Kidney (tissue), 14 donors: ENCODE measurements around the gene TRIM67. TPM values are rescaled to one million over a fixed set of nuclear protein-coding genes. Genes with fewer than 3 reads are reported as not detected.
"Not testable (repeated sequence)": the region's sequence is repeated elsewhere in the genome, so short reads cannot be mapped to it uniquely, and the experiment has no call there.

Source experiments
- DNase-seq, 5 donors: peaks; one replicate each; pipeline ENCODE4 v3.0.0-alpha.2; 2013 to 2020
- FAIRE-seq: peaks from 2 replicates; lab custom pipeline; 2012; peaks lifted over from hg19 to GRCh38; lab: Jason Lieb, UNC
- H3K27ac ChIP-seq, 2 donors: one replicate each; pipeline ENCODE4 v1.7.0; 2013; ENCODE audit warnings: low read depth in 2 of 2, low read length in 2 of 2, inconsistent platforms in 1 of 2
- H3K27me3 ChIP-seq: one replicate; pipeline ENCODE4 v1.7.1; 2013; ENCODE audit warnings: low read length, inconsistent platforms; ENCODE audit not compliant: control insufficient read depth, insufficient read depth
- H3K36me3 ChIP-seq, 3 donors: one replicate each; pipeline versions ENCODE4 v1.7.0 to v1.7.1; 2013; ENCODE audit warnings: low read length in 3 of 3, control low read depth in 1 of 3, inconsistent platforms in 1 of 3; ENCODE audit not compliant: insufficient read depth in 3 of 3, control insufficient read depth in 2 of 3
- H3K4me1 ChIP-seq, 3 donors: one replicate each; pipeline versions ENCODE4 v1.7.0 to v1.7.1; 2013; ENCODE audit warnings: low read length in 3 of 3, inconsistent platforms in 1 of 3, low read depth in 1 of 3; ENCODE audit not compliant: control insufficient read depth in 2 of 3, insufficient read depth in 2 of 3
- H3K4me3 ChIP-seq, 3 donors: one replicate each; pipeline versions ENCODE4 v1.7.0 to v1.8.1; 2013; ENCODE audit warnings: low read length in 3 of 3, control low read depth in 1 of 3, inconsistent platforms in 1 of 3
- H3K9ac ChIP-seq, 3 donors: one replicate each; pipeline versions ENCODE4 v1.7.0 to v1.7.1; 2013; ENCODE audit warnings: low read length in 3 of 3, control low read depth in 1 of 3, inconsistent platforms in 1 of 3
- H3K9me3 ChIP-seq, 3 donors: one replicate each; pipeline versions ENCODE4 v1.7.0 to v1.7.1; 2013; ENCODE audit warnings: low read length in 3 of 3, control low read depth in 1 of 3, inconsistent platforms in 1 of 3; ENCODE audit not compliant: control insufficient read depth in 2 of 3, insufficient read depth in 1 of 3
- intact Hi-C: fragments of 100-400 bp; cut with DNase I; formaldehyde crosslinking; loops from one replicate; pipeline ENCODE4 v1.11.1; 2022
- polyA plus RNA-seq: library from polyadenylated mRNA; stranded (reverse); fragments of 350-450 nt; fragmentation: Illumina TruSeq; extraction: RNeasy Lipid Tissue Mini Kit (QIAGEN cat#74804); gene quantifications from one replicate; pipeline ENCODE4 v1.2.3, GENCODE V29; 2014; ENCODE audit warnings: low read depth, low replicate concordance; ENCODE audit not compliant: insufficient read depth
- total RNA-seq: library from RNA; stranded (reverse); fragmentation: NEBNext Ultra II Directional; extraction: Animal tissue kit (Norgen Biotek cat#: 25700); gene quantifications from one replicate; pipeline ENCODE4 v1.2.1, GENCODE V29; 2021
- TF ChIP-seq, protein P1 (sequence below): IDR thresholded peaks from 3 replicates; pipeline ENCODE4 v1.5.1; 2012; ENCODE audit warnings: mild to moderate bottlenecking, moderate library complexity, borderline replicate concordance; ENCODE audit not compliant: insufficient read depth; ENCODE audit errors: extremely low read depth
- donor health status: control.
- donor health status: control.
- donor health status: control.
- donor health status: control.
- donor health status: control.
- donor health status: DM: yes; HTN: yes; CAD: no.
- donor health status: Normal renal cell carcinoma (clear cell type).

The TRIM67 gene
- total and polyA plus RNA-seq, 2 donors from 2014 or later = 0.04 TPM; not detected in 1

DNA sequence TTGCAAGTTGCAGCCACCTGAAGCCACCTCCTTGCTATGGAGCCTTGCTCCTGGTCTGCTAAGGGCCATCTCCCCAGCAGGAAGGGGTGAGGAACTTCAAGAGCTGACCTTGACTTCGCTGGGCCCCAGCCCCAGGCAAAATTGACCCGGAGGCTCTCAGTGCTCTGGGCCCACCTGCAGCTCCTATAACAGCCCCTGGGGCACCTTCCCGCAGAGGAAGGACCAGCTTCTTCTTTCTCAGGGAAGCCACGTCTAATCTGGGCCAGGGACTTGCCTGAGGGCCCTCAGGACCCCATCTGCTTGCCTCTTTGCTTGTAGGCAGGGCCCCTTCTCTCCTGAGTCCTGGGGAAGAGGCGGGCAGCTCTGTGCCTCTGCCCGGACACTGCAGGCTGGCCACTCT is 48.3 kb downstream of the TRIM67 start:
- intact Hi-C loops = loop anchor here (10.0 kb wide), 1 partner anchor 285 kb away; no protein-coding TSS in a partner anchor
- no peaks in the 10 kb centered on the region for H3K9me3 ChIP-seq
- H3K4me3 ChIP-seq = no peak overlapping the region
- H3K4me1 ChIP-seq = peaks cover 0 to 2% (median 0%) of the 10 kb centered on the region in 3 donors
- DNase-seq = peak in 1 of 5 donors; percentile 41
- no peak overlapping the region for H3K9ac ChIP-seq
- H3K27ac ChIP-seq = no peak overlapping the region
- TF ChIP-seq, protein P1, sequence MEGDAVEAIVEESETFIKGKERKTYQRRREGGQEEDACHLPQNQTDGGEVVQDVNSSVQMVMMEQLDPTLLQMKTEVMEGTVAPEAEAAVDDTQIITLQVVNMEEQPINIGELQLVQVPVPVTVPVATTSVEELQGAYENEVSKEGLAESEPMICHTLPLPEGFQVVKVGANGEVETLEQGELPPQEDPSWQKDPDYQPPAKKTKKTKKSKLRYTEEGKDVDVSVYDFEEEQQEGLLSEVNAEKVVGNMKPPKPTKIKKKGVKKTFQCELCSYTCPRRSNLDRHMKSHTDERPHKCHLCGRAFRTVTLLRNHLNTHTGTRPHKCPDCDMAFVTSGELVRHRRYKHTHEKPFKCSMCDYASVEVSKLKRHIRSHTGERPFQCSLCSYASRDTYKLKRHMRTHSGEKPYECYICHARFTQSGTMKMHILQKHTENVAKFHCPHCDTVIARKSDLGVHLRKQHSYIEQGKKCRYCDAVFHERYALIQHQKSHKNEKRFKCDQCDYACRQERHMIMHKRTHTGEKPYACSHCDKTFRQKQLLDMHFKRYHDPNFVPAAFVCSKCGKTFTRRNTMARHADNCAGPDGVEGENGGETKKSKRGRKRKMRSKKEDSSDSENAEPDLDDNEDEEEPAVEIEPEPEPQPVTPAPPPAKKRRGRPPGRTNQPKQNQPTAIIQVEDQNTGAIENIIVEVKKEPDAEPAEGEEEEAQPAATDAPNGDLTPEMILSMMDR = no peak
- H3K36me3 ChIP-seq = no peaks in the 10 kb centered on the region
- FAIRE-seq = no peak
- no peaks in the 10 kb centered on the region for H3K27me3 ChIP-seq

DNA sequence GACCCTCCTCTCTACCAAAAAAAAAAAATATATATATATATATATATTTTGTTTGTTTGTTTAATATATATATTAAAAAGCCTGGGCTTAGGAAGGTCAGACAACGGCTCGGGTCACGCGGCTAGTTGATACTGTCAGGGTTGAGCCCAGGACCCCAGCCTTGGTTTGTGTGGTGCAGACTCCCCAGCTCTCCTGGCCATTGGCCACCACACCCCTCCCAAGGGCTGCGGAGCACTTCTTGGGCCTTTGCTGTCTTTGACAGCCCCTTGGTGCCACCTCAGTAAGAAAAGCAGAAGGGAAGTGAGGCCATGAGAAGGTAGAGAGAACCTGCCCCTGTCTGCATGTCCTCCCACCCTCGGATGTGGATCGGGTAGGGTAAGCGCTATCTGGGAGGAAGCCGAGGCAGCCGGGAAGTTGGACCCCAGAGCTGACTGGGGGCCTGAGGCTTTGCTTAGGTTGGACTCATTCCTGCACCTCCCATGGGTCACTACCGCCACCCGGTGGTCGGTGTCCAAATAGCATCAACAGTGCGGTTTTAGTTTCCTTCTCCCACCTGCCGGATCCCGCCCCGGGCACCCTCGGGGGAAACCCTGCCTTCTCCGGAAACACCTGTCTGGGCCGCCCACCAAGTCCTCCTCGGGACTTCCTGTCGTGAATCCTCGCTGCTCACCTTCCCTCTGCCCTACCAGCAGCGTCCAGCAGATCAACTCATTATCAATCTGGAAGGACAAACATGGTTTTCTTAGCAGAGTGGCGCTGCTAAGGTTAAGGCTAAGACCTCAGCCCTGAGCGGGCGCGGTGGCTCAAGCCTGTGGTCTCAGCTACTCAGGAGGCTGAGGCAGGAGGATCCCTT is 49.4 kb downstream of the TRIM67 start:
- intact Hi-C loops = loop anchor here (10.0 kb wide), 1 partner anchor 286 kb away; no protein-coding TSS in a partner anchor
- peak overlapping the region in 2 of 3 donors; percentile 31 to 48 for H3K9ac ChIP-seq
- DNase-seq = peak; percentile 89 to 93 (median 91)
- FAIRE-seq = no peak
- no peak overlapping the region for H3K27ac ChIP-seq
- no peaks in the 10 kb centered on the region for H3K9me3 ChIP-seq
- peaks cover 0 to 2% (median 0%) of the 10 kb centered on the region in 3 donors for H3K4me1 ChIP-seq
- no peaks in the 10 kb centered on the region for H3K36me3 ChIP-seq
- TF ChIP-seq, protein P1 = peak; percentile 93
- H3K27me3 ChIP-seq = no peaks in the 10 kb centered on the region
- peak overlapping the region; percentile 61 to 71 (median 66) for H3K4me3 ChIP-seq

DNA sequence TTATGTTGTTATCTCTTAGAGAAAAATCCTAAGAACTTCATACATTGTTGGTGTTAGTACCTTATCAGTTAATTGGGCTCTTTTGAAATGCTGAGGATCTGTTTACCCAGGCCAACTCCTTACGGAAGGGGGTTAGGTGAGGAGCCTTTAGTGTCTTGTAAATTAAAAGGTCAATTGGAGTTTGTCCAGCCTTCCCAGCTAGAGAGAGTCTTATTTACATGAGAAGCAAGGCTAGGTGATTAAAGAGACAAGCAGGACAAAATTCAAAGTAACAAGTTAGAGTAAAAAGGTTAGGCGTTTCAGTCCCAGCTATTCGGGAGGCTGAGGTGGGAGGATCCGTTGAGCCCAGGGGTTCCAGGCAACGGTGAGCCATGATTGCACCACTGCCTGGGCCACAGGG is 50.4 kb downstream of the TRIM67 start:
- intact Hi-C loops = loop anchor here (10.0 kb wide), 1 partner anchor 288 kb away; no protein-coding TSS in a partner anchor
- peak in 1 of 5 donors; percentile 18 for DNase-seq
- not testable (repeated sequence) for H3K36me3 ChIP-seq, H3K9ac ChIP-seq, H3K27me3 ChIP-seq, H3K27ac ChIP-seq, H3K4me1 ChIP-seq, H3K4me3 ChIP-seq, FAIRE-seq, H3K9me3 ChIP-seq

DNA sequence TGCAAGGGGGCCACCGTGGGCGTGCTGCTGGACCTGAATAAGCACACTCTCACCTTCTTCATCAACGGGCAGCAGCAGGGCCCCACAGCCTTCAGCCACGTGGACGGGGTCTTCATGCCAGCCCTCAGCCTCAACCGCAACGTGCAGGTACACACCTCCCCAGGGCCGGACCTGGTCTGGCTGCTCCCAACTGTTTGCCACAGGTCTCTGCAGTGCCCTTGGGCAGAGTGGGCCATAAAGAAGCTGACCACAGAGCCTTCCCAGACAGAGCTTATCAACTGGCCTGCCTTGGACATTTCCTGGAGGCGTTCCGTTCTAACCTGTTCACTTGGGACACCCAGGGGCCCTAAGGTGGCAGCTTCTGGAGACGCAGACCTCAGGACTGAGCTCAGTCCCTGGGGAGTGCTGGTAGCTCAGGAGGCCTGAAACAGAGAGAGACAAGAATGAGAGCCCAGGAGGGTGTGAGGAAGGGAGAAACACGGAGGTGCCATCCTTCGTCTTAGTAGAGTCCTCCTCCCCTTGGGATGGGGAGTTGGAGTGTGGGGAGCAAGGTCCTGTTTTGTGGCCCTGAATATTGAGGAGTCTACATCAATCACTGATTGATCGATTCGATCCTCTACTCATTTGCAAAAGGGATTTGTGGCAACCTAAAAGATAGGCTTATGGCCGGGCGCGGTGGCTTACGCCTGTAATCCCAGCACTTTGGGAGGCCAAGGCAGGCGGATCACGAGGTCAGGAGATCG is 52.1 kb downstream of the TRIM67 start:
- Histone ChIP-seq H3K27me3 (no peaks in the 10 kb centered on the region), H3K9me3 (no peaks in the 10 kb centered on the region), H3K27ac (no peak overlapping the region), H3K9ac (no peak overlapping the region), H3K4me1 (peaks cover 0 to 2% (median 0%) of the 10 kb centered on the region in 3 donors), H3K4me3 (no peak overlapping the region), H3K36me3 (no peaks in the 10 kb centered on the region)
- FAIRE-seq (no peak), DNase-seq (no peak)
- TF ChIP-seq, protein P1 = no peak
- intact Hi-C loops = loop anchor here (10.0 kb wide), 1 partner anchor 289 kb away; no protein-coding TSS in a partner anchor
